ENCODE results near the gene HBA1.
"Not testable (repeated sequence)": the region's sequence is repeated elsewhere in the genome, so short reads cannot be mapped to it uniquely, and the experiment has no call there.

Gene HBA1

GRCh38 chr16:176006-176405 lies 474 bp upstream of the HBA1 start:
- not testable (repeated sequence) for DNase-seq

- peak; percentile 56 for DNase-seq
These were observed 928 bp downstream of the HBA1 start for GRCh38 chr16:177394-177822.

- no peak for DNase-seq
These were observed 1.6 kb downstream of the HBA1 start for GRCh38 chr16:177981-178667.

GRCh38 chr16:178668-179015 lies 2.2 kb downstream of the HBA1 start:
- no peak for DNase-seq

- no peak for DNase-seq
These were observed 3.0 kb downstream of the HBA1 start for GRCh38 chr16:179211-180092.

GRCh38 chr16:180101-180675 lies 3.7 kb downstream of the HBA1 start, which contains the start of gene HBQ1:
Gene HBQ1, plus strand, starts transcription at chr16:180459. Its CDS starts 28 bp downstream, at chr16:180487.
- peak; percentile 70 for DNase-seq

GRCh38 chr16:180681-181564 lies 4.4 kb downstream of the HBA1 start:
- DNase-seq: peak; percentile 88

GRCh38 chr16:181565-182021 lies 5.1 kb downstream of the HBA1 start:
- no peak for DNase-seq

- DNase-seq: no peak
These were observed 6.5 kb downstream of the HBA1 start for GRCh38 chr16:183005-183404.

- no peak for DNase-seq
These were observed 8.7 kb downstream of the HBA1 start for GRCh38 chr16:185213-185612.

GRCh38 chr16:185691-186090 lies 9.2 kb downstream of the HBA1 start:
- no peak for DNase-seq

GRCh38 chr16:187330-187729 lies 10.8 kb downstream of the HBA1 start:
- no peak for DNase-seq

GRCh38 chr16:188674-189073 lies 12.2 kb downstream of the HBA1 start:
- DNase-seq: no peak

GRCh38 chr16:189604-190186 lies 13.2 kb downstream of the HBA1 start:
- DNase-seq: no peak

- no peak for DNase-seq
These were observed 15.4 kb downstream of the HBA1 start for GRCh38 chr16:191831-192230.

GRCh38 chr16:192686-193085 lies 16.2 kb downstream of the HBA1 start:
- DNase-seq: no peak

- no peak for DNase-seq
These were observed 17.0 kb downstream of the HBA1 start for GRCh38 chr16:193441-193840.

- DNase-seq: no peak
These were observed 18.0 kb downstream of the HBA1 start for GRCh38 chr16:194516-194915.

- DNase-seq: no peak
These were observed 23.9 kb downstream of the HBA1 start for GRCh38 chr16:200388-200787.

- DNase-seq: no peak
These were observed 26.8 kb downstream of the HBA1 start for GRCh38 chr16:203246-203645.

- not testable (repeated sequence) for DNase-seq
These were observed 27.6 kb downstream of the HBA1 start for GRCh38 chr16:204046-204445.

- not testable (repeated sequence) for DNase-seq
These were observed 32.9 kb downstream of the HBA1 start for GRCh38 chr16:209359-209758.

Data from eye (tissue), 1 donor.